Gastroesophageal sphincter (tissue), 4 donors: Measurements from ENCODE around the gene MEMO1. TPM values are rescaled to one million over a fixed set of nuclear protein-coding genes. Genes with fewer than 3 reads are reported as not detected.
"Not testable (repeated sequence)": the region's sequence is repeated elsewhere in the genome, so short reads cannot be mapped to it uniquely, and the experiment has no call there.

ENCODE experiments used
- ATAC-seq: fragments of 150-250 bp; one replicate; pipeline ENCODE4 v1.9.1; 2016; ENCODE audit warnings: mild to moderate bottlenecking, moderate library complexity
- H3K27ac ChIP-seq, 4 donors: fragments of 200-600 bp; sonication (generic) in 3 of 4; 1 replicate in 3 of 4; 2 replicates in 1 of 4; pipeline ENCODE4 v1.5.1; 2016 to 2019
- H3K27me3 ChIP-seq: fragments of 200-600 bp; sonication (generic); one replicate; pipeline ENCODE4 v1.5.1; 2019
- H3K36me3 ChIP-seq, 2 donors: fragments of 200-600 bp; sonication (generic); one replicate each; pipeline ENCODE4 v1.5.1; 2019; ENCODE audit warnings: control low read depth in 1 of 2
- H3K4me1 ChIP-seq, 3 donors: fragments of 200-600 bp; sonication (generic); 1 replicate in 2 of 3; 2 replicates in 1 of 3; pipeline ENCODE4 v1.5.1; 2016 to 2019; ENCODE audit warnings: control low read depth in 2 of 3
- H3K4me3 ChIP-seq, 2 donors: fragments of 200-600 bp; sonication (generic); one replicate each; pipeline ENCODE4 v1.5.1; 2019; ENCODE audit warnings: mild to moderate bottlenecking in 1 of 2, moderate library complexity in 1 of 2
- H3K9me3 ChIP-seq, 3 donors: fragments of 200-600 bp; sonication (generic); one replicate each; pipeline ENCODE4 v1.5.1; 2017 to 2019; ENCODE audit warnings: control low read depth in 2 of 3
- EP300 ChIP-seq: sonication (generic); formaldehyde crosslinking; IDR thresholded peaks from one replicate; pipeline ENCODE4 v1.6.1; 2017; ENCODE audit warnings: antibody characterized with exemption, mild to moderate bottlenecking
- POLR2A ChIP-seq, 2 donors: fragments of 450-650 bp; IDR thresholded peaks; one replicate each; pipeline ENCODE4 v1.6.1; 2017; ENCODE audit warnings: antibody characterized with exemption in 2 of 2, mild to moderate bottlenecking in 2 of 2, moderate library complexity in 1 of 2
- POLR2AphosphoS5 ChIP-seq: sonication (generic); formaldehyde crosslinking; IDR thresholded peaks from one replicate; pipeline ENCODE4 v1.6.1; 2017; ENCODE audit warnings: antibody characterized with exemption
- WGBS, 2 donors: methylation state at CpG; one replicate each; pipeline ENCODE4 v1.1.5; 2018; ENCODE audit warnings: low coverage in 1 of 2; 5-methylcytosine and 5-hydroxymethylcytosine counted together
- total RNA-seq, 4 donors: library from RNA; depleted of rRNA; stranded (reverse); fragments of >200 nt; gene quantifications; one replicate each; pipeline ENCODE4 v1.1.0, GENCODE V29; 2016
- TF ChIP-seq, protein P1 (sequence below), 4 experiments: fragments of 200-600 bp in 2 of 4; fragments of 450-650 bp in 2 of 4; sonication (generic) in 1 of 4; IDR thresholded peaks; one replicate each; pipeline ENCODE4 v1.5.1; 2017 to 2019; ENCODE audit warnings: antibody characterized with exemption in 4 of 4, mild to moderate bottlenecking in 2 of 4, moderate library complexity in 2 of 4

The MEMO1 gene
- total RNA-seq, 4 donors from 2014 or later = 24.4 to 42.2 (median 30.9) TPM

DNA sequence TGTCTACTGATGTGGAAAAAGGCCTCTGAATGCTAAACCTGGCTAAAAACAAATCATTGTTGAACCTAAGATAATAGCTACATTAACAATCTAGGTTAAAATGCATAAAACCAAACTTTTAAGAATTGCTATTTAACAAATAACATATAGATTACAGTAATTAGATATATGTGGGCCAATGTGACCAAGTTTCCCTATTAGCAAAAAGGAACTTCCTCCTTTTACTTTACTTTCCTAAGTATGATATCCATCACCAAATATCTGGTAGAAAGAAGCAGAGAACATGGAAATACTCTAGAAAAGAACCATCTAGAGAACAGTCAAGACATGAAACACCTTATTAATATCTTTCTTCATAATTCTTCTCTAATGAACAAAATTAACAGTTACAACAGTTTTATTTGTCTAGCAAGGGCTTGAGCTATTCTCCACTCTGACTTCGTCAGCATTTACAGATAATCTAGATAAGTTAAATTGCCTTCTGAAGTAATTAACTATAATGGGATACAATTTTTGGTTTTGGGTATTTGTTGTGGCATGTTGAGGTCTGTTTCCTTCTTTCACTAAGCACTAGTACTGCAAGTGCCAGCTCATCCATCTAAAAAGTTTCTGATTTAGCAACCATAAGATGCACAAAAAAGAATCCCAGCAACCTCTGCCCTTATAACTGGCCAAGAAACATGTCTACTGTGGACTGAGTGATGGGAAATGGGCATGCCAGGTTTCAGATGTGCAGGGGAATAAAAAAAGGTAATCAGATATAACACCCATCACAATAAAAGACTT is 53.3 kb downstream of the MEMO1 start:
- 89 to 100% methylated on average over 1 of the region's 1 CpG for WGBS, 2 donors
- TF ChIP-seq EP300 (no peak), POLR2AphosphoS5 (no peak), POLR2A (IDR thresholded peaks at IDR 0.05) (no peak)
- TF ChIP-seq, protein P1, sequence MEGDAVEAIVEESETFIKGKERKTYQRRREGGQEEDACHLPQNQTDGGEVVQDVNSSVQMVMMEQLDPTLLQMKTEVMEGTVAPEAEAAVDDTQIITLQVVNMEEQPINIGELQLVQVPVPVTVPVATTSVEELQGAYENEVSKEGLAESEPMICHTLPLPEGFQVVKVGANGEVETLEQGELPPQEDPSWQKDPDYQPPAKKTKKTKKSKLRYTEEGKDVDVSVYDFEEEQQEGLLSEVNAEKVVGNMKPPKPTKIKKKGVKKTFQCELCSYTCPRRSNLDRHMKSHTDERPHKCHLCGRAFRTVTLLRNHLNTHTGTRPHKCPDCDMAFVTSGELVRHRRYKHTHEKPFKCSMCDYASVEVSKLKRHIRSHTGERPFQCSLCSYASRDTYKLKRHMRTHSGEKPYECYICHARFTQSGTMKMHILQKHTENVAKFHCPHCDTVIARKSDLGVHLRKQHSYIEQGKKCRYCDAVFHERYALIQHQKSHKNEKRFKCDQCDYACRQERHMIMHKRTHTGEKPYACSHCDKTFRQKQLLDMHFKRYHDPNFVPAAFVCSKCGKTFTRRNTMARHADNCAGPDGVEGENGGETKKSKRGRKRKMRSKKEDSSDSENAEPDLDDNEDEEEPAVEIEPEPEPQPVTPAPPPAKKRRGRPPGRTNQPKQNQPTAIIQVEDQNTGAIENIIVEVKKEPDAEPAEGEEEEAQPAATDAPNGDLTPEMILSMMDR (IDR thresholded peaks at IDR 0.05) = no peak
- Histone ChIP-seq H3K4me3 (no peak overlapping the region), H3K9me3 (no peaks in the 10 kb centered on the region), H3K27me3 (no peaks in the 10 kb centered on the region), H3K27ac (no peak overlapping the region), H3K4me1 (peaks cover 0 to 9% (median 0%) of the 10 kb centered on the region in 3 donors), H3K36me3 (peaks cover 0 to 7% of the 10 kb centered on the region in 2 donors)
- no peak for ATAC-seq

DNA sequence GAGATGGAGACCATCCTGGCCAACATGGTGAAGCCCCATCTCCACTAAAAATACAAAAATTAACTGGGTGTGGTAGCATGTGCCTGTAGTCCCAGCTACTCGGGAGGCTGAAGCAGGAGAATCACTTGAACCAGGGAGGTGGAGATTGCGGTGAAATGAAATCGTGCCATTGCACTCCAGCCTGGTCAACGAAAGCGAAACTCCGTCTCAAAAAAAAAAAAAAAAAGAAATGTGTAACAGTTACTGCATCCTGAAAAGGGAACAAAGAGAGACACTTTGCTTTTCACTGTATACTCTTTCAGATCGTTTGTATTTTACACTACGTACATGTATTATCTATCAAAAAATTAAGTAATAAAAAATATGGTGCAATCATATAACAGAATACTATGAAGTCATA is 53.9 kb downstream of the MEMO1 start:
- not testable (repeated sequence) for H3K36me3 ChIP-seq, ATAC-seq, H3K4me3 ChIP-seq, H3K4me1 ChIP-seq, H3K27ac ChIP-seq, H3K9me3 ChIP-seq, H3K27me3 ChIP-seq
- WGBS, 2 donors = 70 to 96% methylated on average over 8 of the region's 8 CpGs

DNA sequence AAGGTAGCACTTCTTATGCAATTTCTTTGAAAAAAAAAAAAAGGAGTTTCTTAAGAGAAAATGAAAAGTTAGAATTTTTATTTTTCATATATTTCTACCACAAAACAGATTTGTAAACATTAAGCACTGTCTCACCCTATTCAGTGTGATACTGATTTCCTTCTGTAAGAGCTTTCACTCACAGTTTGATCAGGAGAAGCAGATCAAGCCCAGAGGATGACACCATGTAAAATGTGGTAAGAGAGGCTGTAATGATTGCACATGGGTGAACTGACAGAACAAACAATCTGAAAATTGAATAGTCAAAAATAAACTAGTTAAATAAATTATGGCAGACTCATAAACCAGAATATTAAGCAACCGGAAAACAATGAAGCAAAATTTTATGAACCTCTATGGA is 54.5 kb downstream of the MEMO1 start:
- ATAC-seq = no peak
- no peak overlapping the region for H3K27ac ChIP-seq
- H3K36me3 ChIP-seq = peaks cover 0 to 7% of the 10 kb centered on the region in 2 donors
- no peak overlapping the region for H3K4me3 ChIP-seq
- TF ChIP-seq POLR2AphosphoS5 = no peak
- no peak for TF ChIP-seq POLR2A (IDR thresholded peaks at IDR 0.05)
- TF ChIP-seq, protein P1 (IDR thresholded peaks at IDR 0.05) = no peak
- TF ChIP-seq EP300 = no peak
- WGBS, 2 donors = 94 to 100% methylated on average over 1 of the region's 1 CpG
- peaks cover 0 to 9% (median 0%) of the 10 kb centered on the region in 3 donors for H3K4me1 ChIP-seq
- no peaks in the 10 kb centered on the region for H3K27me3 ChIP-seq
- no peaks in the 10 kb centered on the region for H3K9me3 ChIP-seq

DNA sequence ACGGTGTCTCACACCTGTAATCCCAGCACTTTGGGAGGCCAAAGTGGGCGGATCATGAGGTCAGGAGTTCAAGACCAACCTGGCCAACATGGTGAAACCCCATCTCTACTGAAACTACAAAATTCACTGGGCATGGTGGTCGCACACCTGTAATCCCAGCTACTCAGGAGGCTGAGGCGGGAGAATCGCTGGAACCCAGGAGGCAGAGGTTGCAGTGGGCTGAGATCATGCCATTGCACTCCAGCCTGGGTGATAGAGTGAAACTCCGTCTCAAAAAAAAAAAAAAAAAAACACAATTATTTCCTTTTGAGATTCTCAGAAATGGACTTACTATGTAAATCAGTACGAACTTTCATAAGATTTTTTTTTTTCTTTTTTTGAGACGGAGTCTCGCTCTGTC is 57.7 kb downstream of the MEMO1 start:
- H3K9me3 ChIP-seq, H3K27ac ChIP-seq, ATAC-seq, H3K27me3 ChIP-seq, H3K4me1 ChIP-seq, H3K4me3 ChIP-seq, H3K36me3 ChIP-seq: not testable (repeated sequence)
- 95 to 96% methylated on average over 3 to 6 of the region's 9 CpGs for WGBS, 2 donors

DNA sequence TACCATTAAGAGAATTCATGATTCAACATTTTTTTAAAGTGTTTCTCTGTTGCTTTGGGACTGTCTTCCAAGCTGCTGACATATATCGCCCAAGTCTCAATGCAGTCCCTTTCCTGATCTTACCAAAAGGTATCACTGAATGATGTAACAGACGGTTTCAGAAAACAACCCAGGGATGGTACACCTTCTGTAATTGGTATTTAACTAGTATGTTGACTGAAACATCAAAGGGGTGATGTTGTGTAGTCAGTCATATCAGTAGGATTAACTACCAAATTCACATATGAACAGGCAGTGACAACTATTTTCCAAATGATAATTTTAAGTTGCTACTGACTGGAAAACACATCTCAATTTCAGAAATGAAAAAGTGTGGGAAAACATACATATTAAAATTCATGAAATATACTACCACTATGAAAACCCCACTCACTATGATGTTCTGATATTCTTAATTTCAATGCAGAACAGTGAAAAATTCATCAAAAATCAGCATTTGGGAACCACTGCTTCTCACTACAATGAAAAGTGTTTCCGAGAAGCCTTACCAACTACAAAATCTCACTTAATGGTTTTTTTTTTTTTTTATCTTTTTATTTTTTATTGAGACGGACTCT is 59.8 kb downstream of the MEMO1 start:
- Histone ChIP-seq H3K36me3 (peaks cover 0 to 7% of the 10 kb centered on the region in 2 donors), H3K9me3 (no peaks in the 10 kb centered on the region), H3K27ac (no peak overlapping the region), H3K4me1 (no peaks in the 10 kb centered on the region), H3K4me3 (no peak overlapping the region), H3K27me3 (no peaks in the 10 kb centered on the region)
- WGBS, 2 donors = 99 to 100% methylated on average over 4 of the region's 4 CpGs
- no peak for TF ChIP-seq POLR2AphosphoS5
- TF ChIP-seq EP300 = no peak
- TF ChIP-seq POLR2A (IDR thresholded peaks at IDR 0.05) = no peak
- TF ChIP-seq, protein P1 (IDR thresholded peaks at IDR 0.05) = no peak
- ATAC-seq = no peak

DNA sequence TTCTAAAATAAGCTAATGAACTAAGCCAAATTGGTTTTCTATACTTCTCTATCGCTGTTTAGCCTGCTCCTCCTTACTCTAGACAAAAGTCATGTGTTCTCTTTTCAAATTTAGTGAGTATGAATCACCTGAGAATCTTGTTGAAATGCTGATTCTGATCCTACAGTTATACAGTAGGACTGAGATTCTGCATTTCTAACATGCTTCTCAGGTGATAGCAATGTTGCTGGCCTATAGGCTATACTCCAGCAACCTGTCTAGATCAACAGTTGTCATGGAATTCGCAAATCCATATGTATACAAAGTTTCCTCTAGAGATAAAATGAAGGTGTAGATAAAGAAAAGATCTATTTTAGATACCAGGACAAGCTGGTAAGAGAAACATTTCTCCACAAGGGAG is 62.9 kb downstream of the MEMO1 start:
- 93 to 95% methylated on average over 1 to 2 of the region's 2 CpGs for WGBS, 2 donors
- no peaks in the 10 kb centered on the region for H3K4me1 ChIP-seq
- peaks cover 0 to 5% of the 10 kb centered on the region in 2 donors for H3K36me3 ChIP-seq
- H3K27ac ChIP-seq = no peak overlapping the region
- no peak for TF ChIP-seq EP300
- ATAC-seq = no peak
- H3K9me3 ChIP-seq = no peaks in the 10 kb centered on the region
- no peak overlapping the region for H3K4me3 ChIP-seq
- H3K27me3 ChIP-seq = no peaks in the 10 kb centered on the region
